Measurements from ENCODE around the gene CREB3L2.

The CREB3L2 gene

DNA sequence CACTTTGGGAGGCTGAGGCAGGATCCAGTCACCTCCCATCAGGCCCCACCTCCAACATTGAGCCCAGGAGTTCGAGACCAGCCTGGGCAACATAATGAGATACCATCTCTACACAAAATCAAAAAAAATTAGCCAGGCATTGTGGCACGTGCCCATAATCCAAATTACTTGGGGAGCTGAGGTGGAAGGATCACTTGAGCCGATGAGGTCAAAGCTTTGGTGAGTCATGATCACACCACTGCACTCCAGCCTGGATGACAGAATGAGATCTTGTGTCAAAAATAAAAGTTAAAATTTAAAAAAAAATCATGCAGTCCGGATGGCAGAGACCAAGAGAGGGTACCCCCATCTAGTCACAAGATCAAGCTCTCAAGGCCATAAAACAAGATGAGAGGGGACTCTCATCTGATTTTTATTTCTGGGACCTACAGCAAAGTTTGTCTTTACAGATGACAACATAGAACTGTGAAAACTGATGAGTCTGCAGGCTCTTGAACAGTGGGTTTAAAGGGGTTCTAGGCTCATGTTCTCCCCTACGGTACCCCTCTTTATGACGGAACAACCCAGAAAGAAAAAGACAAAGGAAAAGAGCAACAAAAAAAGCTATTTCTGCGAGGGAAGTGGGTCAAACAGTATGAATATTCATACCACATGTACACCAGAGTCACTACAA, 28.9 kb upstream of the CREB3L2 start (continued):
- TF ChIP-seq, protein P1, sequence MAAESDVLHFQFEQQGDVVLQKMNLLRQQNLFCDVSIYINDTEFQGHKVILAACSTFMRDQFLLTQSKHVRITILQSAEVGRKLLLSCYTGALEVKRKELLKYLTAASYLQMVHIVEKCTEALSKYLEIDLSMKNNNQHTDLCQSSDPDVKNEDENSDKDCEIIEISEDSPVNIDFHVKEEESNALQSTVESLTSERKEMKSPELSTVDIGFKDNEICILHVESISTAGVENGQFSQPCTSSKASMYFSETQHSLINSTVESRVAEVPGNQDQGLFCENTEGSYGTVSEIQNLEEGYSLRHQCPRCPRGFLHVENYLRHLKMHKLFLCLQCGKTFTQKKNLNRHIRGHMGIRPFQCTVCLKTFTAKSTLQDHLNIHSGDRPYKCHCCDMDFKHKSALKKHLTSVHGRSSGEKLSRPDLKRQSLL (tag by site-specific recombination; IDR thresholded peaks at IDR 0.05), result no peak
- TF ChIP-seq ZNF521 (tag by site-specific recombination; IDR thresholded peaks at IDR 0.05) (no peak), ZNF184 (tag by site-specific recombination; IDR thresholded peaks at IDR 0.05) (no peak), ZBTB21 (tag by site-specific recombination; IDR thresholded peaks at IDR 0.05) (peak; percentile 81), ZNF214 (tag by site-specific recombination; IDR thresholded peaks at IDR 0.05; ENCODE audit: borderline replicate concordance) (no peak), ZNF157 (tag by site-specific recombination; IDR thresholded peaks at IDR 0.05) (no peak), ZSCAN30 (tag by site-specific recombination; IDR thresholded peaks at IDR 0.05) (no peak), ZFP37 (tag by site-specific recombination; IDR thresholded peaks at IDR 0.05) (no peak; the same call in 1 of the 2 replicates), ZNF837 (tag by site-specific recombination; IDR thresholded peaks at IDR 0.05) (no peak), ZNF544 (tag by site-specific recombination; IDR thresholded peaks at IDR 0.05) (no peak), ZNF626 (tag by site-specific recombination; IDR thresholded peaks at IDR 0.05) (no peak), KLF9 (tag by site-specific recombination; IDR thresholded peaks at IDR 0.05; ENCODE audit: low read depth) (no peak), SP2 (tag by site-specific recombination; IDR thresholded peaks at IDR 0.05) (no peak), GLI2 (tag by site-specific recombination; IDR thresholded peaks at IDR 0.05; ENCODE audit: borderline replicate concordance, low read depth) (no peak), ZNF48 (tag by site-specific recombination; IDR thresholded peaks at IDR 0.05) (no peak), ZNF292 (tag by site-specific recombination; IDR thresholded peaks at IDR 0.05; ENCODE audit: borderline replicate concordance, low read depth) (no peak), HOXA7 (CRISPR knock-in tag; IDR thresholded peaks at IDR 0.05; ENCODE audit: borderline replicate concordance) (no peak), ZNF423 (tag by site-specific recombination; IDR thresholded peaks at IDR 0.05) (no peak), ZNF530 (tag by site-specific recombination; IDR thresholded peaks at IDR 0.05; ENCODE audit: low read depth) (no peak)
- TF ChIP-seq, protein P2, sequence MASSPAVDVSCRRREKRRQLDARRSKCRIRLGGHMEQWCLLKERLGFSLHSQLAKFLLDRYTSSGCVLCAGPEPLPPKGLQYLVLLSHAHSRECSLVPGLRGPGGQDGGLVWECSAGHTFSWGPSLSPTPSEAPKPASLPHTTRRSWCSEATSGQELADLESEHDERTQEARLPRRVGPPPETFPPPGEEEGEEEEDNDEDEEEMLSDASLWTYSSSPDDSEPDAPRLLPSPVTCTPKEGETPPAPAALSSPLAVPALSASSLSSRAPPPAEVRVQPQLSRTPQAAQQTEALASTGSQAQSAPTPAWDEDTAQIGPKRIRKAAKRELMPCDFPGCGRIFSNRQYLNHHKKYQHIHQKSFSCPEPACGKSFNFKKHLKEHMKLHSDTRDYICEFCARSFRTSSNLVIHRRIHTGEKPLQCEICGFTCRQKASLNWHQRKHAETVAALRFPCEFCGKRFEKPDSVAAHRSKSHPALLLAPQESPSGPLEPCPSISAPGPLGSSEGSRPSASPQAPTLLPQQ (tag by site-specific recombination; IDR thresholded peaks at IDR 0.05), result no peak
- TF ChIP-seq, protein P3, sequence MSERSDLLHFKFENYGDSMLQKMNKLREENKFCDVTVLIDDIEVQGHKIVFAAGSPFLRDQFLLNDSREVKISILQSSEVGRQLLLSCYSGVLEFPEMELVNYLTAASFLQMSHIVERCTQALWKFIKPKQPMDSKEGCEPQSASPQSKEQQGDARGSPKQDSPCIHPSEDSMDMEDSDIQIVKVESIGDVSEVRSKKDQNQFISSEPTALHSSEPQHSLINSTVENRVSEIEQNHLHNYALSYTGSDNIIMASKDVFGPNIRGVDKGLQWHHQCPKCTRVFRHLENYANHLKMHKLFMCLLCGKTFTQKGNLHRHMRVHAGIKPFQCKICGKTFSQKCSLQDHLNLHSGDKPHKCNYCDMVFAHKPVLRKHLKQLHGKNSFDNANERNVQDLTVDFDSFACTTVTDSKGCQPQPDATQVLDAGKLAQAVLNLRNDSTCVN (tag by site-specific recombination; optimal IDR thresholded peaks at IDR 0.05), result no peak
- TF ChIP-seq, protein P4, sequence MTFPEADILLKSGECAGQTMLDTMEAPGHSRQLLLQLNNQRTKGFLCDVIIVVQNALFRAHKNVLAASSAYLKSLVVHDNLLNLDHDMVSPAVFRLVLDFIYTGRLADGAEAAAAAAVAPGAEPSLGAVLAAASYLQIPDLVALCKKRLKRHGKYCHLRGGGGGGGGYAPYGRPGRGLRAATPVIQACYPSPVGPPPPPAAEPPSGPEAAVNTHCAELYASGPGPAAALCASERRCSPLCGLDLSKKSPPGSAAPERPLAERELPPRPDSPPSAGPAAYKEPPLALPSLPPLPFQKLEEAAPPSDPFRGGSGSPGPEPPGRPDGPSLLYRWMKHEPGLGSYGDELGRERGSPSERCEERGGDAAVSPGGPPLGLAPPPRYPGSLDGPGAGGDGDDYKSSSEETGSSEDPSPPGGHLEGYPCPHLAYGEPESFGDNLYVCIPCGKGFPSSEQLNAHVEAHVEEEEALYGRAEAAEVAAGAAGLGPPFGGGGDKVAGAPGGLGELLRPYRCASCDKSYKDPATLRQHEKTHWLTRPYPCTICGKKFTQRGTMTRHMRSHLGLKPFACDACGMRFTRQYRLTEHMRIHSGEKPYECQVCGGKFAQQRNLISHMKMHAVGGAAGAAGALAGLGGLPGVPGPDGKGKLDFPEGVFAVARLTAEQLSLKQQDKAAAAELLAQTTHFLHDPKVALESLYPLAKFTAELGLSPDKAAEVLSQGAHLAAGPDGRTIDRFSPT (tag by site-specific recombination; IDR thresholded peaks at IDR 0.05), result peak; percentile 90
- TF ChIP-seq, protein P5, sequence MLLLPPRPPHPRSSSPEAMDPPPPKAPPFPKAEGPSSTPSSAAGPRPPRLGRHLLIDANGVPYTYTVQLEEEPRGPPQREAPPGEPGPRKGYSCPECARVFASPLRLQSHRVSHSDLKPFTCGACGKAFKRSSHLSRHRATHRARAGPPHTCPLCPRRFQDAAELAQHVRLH (tag by site-specific recombination; IDR thresholded peaks at IDR 0.05), result no peak
- TF ChIP-seq, protein P6, sequence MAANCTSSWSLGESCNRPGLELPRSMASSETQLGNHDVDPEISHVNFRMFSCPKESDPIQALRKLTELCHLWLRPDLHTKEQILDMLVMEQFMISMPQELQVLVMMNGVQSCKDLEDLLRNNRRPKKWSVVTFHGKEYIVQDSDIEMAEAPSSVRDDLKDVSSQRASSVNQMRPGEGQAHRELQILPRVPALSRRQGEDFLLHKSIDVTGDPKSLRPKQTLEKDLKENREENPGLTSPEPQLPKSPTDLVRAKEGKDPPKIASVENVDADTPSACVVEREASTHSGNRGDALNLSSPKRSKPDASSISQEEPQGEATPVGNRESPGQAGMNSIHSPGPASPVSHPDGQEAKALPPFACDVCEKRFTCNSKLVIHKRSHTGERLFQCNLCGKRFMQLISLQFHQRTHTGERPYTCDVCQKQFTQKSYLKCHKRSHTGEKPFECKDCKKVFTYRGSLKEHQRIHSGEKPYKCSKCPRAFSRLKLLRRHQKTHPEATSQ (tag by site-specific recombination; IDR thresholded peaks at IDR 0.05), result no peak
- TF ChIP-seq, protein P7, sequence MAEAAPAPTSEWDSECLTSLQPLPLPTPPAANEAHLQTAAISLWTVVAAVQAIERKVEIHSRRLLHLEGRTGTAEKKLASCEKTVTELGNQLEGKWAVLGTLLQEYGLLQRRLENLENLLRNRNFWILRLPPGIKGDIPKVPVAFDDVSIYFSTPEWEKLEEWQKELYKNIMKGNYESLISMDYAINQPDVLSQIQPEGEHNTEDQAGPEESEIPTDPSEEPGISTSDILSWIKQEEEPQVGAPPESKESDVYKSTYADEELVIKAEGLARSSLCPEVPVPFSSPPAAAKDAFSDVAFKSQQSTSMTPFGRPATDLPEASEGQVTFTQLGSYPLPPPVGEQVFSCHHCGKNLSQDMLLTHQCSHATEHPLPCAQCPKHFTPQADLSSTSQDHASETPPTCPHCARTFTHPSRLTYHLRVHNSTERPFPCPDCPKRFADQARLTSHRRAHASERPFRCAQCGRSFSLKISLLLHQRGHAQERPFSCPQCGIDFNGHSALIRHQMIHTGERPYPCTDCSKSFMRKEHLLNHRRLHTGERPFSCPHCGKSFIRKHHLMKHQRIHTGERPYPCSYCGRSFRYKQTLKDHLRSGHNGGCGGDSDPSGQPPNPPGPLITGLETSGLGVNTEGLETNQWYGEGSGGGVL (tag by site-specific recombination; IDR thresholded peaks at IDR 0.05), result peak; percentile 42; the same call in 1 of the 2 replicates
- TF ChIP-seq, protein P8, sequence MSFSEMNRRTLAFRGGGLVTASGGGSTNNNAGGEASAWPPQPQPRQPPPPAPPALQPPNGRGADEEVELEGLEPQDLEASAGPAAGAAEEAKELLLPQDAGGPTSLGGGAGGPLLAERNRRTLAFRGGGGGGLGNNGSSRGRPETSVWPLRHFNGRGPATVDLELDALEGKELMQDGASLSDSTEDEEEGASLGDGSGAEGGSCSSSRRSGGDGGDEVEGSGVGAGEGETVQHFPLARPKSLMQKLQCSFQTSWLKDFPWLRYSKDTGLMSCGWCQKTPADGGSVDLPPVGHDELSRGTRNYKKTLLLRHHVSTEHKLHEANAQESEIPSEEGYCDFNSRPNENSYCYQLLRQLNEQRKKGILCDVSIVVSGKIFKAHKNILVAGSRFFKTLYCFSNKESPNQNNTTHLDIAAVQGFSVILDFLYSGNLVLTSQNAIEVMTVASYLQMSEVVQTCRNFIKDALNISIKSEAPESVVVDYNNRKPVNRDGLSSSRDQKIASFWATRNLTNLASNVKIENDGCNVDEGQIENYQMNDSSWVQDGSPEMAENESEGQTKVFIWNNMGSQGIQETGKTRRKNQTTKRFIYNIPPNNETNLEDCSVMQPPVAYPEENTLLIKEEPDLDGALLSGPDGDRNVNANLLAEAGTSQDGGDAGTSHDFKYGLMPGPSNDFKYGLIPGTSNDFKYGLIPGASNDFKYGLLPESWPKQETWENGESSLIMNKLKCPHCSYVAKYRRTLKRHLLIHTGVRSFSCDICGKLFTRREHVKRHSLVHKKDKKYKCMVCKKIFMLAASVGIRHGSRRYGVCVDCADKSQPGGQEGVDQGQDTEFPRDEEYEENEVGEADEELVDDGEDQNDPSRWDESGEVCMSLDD (tag by site-specific recombination; IDR thresholded peaks at IDR 0.05), result no peak
